Measurements from ENCODE around the gene RNF130.
A peak's percentile ranks its signal among the peaks of the same experiment; 100 is the strongest.
"Not testable (repeated sequence)": the region's sequence is repeated elsewhere in the genome, so short reads cannot be mapped to it uniquely, and the experiment has no call there.

RNF130 gene

GRCh38 chr5:180102636-180103035, 31.1 kb upstream of the RNF130 start:
- DNase-seq: no peak

GRCh38 chr5:180101451-180102105, 30.0 kb upstream of the RNF130 start:
- no peak for DNase-seq

GRCh38 chr5:180100621-180101450, 29.3 kb upstream of the RNF130 start:
- DNase-seq: no peak

GRCh38 chr5:180099733-180100611, 28.4 kb upstream of the RNF130 start:
- DNase-seq: no peak

GRCh38 chr5:180098991-180099732, 27.6 kb upstream of the RNF130 start:
- no peak for DNase-seq

- no peak for DNase-seq
Measured at GRCh38 chr5:180098526-180098925, 27.0 kb upstream of the RNF130 start.

GRCh38 chr5:180097926-180098325, 26.4 kb upstream of the RNF130 start:
- DNase-seq: no peak

- DNase-seq: no peak
Measured at GRCh38 chr5:180097163-180097894, 25.8 kb upstream of the RNF130 start.

- no peak for DNase-seq
Measured at GRCh38 chr5:180096616-180097015, 25.1 kb upstream of the RNF130 start.

GRCh38 chr5:180095545-180095944, 24.0 kb upstream of the RNF130 start:
- no peak for DNase-seq

GRCh38 chr5:180093651-180094382, 22.3 kb upstream of the RNF130 start:
- peak; percentile 97 for DNase-seq

GRCh38 chr5:180093241-180093640, 21.7 kb upstream of the RNF130 start:
- DNase-seq: no peak

- peak; percentile 82 for DNase-seq
Measured at GRCh38 chr5:180090769-180091546, 19.4 kb upstream of the RNF130 start.

GRCh38 chr5:180090098-180090768, 18.7 kb upstream of the RNF130 start:
- DNase-seq: peak; percentile 52 to 53

GRCh38 chr5:180089628-180090027, 18.1 kb upstream of the RNF130 start:
- DNase-seq: not testable (repeated sequence)

- DNase-seq: no peak
Measured at GRCh38 chr5:180088561-180088960, 17.0 kb upstream of the RNF130 start.

- no peak for DNase-seq
Measured at GRCh38 chr5:180086816-180087399, 15.3 kb upstream of the RNF130 start.

- no peak for DNase-seq
Measured at GRCh38 chr5:180085837-180086236, 14.3 kb upstream of the RNF130 start.

All from Kasumi-1 (cell line).